GM21381 (cell line): ENCODE results near the gene FBXL15.

Source experiments
- ATAC-seq: cut with Tn5 transposase; IDR thresholded peaks from one replicate; pipeline ENCODE4 v1.9.1; 2021; ENCODE audit warnings: mild to moderate bottlenecking, moderate library complexity; ENCODE audit not compliant: unreplicated experiment

Gene FBXL15

DNA sequence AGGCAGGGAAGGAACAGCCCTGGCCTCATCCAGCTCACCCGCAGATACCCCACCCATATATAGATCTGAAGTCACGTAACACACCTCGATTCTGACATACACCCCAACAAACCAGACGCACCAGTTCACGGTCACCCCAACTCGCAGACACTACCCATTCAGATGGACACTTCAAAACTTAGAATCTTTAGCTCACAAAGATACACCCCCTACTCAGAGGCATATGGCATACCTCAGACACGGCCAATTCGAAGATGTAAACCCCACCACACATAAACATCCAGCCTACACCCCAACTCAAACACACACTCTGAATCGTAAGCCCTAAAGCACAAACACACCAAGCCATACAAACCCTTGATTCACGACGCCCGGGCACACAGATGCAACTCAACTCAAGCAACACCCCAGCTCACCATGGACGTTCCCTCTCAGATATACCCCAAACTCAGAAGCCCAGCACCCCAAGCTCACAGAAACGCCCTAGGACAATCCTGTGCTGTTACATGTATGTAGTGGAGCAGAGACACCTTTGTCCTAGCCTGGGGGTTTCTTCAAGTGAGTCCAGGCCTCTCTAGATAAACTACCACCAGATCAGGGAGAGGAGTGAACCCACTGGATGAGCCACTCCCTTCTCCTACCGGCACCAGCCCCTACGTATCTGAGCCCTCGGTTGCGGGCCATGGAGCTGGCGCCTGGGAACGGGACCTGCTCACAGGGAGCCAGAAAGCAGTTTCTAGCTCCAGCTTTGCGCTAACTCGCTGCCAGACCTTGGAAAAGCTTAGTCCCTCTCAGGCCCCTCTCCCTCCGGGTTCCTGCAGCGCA, 10.8 kb upstream of the FBXL15 start:
- ATAC-seq = no peak

DNA sequence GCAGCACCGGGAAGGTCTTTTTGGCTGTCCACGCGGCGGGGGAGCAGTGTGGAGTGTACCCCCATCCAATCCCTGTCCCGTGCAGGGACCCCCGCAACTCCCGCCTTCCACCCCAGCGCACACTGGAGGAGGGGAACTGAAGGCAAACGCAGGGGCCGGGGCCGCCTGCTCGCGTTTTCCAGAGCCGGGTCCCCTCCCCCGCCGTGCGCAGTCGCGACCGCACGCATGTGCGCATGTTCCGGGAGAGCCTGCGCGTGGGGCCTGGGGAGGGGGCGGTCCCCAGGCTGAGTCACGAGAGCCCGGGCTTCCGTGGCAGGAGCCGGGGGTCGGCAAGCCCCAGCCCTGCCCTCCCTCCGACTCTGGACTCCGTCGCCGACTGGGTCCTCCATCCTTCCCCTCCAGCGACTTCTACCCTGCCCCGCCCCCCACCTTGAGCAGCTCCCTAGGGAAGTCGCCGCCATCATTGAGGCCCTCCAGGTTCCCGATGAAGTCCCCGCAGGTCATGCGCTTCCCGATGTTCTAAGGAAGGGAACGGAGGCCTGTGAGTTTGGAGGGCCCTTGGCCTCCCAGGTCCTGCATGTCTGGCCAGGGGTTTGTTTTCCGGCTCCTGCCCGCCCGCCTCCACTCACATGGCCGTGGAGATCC, 10.1 kb upstream of the FBXL15 start:
- no peak for ATAC-seq

DNA sequence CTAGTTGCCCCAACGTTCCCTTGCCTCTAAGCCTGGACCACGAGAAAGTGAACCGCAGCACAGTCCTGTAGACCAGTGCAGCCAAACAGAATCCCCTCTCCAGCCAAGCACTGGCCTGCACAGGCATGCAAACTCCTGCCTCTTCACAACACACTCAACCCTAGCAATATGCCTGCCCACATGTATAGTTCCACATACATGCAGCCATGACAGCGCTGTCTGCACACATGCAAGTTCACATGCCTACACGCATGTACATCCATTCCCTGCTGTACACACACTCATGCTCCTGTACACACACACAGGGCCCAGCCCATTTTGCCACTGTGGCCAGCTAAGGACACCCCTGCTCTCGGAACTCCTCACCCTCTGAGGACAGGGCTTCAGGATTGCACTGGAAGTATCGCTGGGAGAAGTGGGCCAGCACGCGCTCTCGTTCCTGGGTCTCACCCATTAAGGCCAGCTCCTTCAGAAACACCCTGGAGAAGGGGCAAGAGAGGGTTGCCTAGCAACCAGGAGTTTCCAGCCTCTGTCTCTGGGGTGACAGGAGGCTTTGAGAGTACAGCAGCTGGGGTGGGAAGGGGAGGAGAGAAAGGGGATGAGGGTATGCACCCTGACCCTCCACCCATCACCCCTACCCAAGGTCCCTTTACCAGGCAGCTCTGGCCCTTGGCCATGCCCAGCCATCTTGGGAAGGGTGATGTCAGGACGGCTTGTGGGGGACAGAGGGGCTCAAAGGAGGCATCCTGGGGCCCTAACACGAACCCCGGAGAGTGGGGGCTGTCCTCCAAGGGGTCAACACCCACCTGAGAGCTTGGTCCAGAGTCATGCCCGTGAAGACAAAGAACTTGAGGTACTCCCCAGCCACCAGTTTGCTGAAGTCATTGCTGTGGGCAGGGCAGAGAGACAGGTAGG, 9.0 kb upstream of the FBXL15 start:
- no peak for ATAC-seq

DNA sequence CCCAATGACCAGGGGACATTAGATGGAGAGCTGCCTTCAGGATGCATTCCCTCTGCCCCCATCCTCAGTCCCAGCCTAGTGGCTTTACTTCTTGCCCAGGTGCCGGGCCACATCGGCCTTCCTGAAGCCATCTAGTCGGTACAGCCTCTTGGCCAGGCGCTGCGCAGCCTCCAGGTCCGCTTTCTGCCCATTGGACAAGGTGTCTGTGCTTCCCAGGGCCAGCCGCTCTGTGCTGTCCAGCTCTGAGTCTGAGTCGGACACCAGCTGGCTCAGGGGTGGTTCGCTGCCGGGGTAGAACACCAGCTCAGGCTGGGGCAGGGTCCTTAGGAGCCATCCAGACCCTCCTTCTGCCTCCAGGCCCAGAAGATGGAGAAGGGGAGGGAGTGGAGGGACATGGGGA, 8.3 kb upstream of the FBXL15 start:
- no peak for ATAC-seq

DNA sequence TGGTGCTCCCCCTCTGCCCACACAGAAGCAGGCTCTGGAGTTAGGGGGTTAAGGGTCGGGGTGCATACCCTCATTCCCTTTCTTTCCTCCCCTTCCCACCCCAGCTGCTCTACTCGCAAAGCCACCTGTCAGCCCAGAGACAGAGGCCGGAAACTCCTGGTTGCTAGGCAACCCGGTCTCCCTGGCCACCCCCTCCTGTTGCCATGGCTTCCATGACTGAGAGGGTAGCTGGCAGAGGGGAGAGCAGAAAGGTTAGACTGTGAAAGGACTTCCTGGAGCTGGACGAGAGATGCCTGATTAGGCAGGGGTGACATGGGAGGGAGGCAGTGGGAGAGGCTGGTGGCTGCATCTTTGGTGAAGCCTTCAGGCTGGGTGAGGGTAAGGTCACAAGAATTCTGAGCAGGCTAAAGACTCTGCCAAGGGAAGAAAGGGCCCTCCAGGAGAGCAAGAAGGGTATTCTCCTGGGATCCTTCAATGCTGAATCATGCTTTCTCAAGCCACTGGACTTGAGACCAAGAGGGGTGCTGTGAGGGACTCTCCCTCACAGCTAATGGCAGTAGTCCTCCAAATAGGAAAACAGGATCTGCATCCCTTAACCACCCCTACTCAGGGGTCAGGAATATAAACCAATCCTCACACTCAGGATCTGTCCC, 7.5 kb upstream of the FBXL15 start:
- ATAC-seq = no peak

DNA sequence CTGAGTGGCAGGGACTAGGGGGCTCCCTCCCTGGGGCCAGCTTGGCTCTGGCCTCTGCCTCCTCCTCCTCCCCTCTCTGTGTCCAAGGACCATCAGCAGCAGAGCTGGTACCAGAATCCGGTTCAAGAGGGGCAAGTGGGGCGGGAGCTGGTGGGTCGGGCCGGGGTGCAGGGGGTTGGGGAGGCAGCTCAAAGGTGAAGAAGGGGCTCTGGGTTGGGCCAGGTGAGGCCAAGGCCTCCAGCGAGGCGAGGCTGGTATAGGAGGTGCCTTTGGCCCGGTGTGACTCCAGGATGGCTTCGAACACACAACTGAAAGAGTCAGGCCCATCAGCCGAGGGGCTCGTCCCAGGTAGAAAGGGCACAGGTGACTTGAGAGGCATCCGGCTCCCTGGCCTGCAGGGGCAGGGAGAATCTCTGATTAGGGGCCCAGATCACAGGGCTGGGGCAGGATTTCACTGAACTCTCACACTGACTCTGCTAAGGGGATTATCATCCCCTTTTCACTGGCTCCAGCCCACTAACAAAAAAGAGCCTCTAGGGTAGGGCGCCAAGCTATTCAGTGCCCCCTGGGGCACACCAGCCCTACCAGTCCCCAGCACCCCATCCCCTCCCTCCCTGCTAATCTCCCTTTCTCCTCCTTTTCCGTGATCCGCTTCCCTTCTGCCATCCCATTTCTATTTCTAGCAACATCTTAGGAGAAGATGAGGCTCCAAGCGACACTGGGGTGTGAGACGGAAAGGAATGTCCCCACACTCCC, 6.7 kb upstream of the FBXL15 start:
- ATAC-seq = no peak

DNA sequence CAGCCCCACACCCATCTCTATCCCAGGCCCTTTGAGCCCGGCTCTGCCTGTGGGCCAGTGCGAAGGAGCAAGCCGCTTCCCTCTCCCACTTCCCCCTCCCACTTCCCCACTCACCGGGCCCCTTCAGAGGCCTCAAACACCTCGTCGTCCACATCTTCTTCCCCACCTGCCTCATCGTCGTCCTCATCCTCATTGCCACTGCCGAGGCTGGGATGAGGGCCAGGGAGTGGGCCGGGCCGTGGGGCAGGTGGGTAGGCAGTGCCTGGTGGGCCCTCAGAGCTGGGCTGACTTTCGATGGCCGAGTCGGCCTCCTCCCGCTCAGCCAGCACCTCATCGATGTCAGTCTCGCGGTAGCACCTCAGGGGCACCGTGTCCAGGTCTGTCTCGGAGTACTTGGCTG, 5.9 kb upstream of the FBXL15 start:
- no peak for ATAC-seq

DNA sequence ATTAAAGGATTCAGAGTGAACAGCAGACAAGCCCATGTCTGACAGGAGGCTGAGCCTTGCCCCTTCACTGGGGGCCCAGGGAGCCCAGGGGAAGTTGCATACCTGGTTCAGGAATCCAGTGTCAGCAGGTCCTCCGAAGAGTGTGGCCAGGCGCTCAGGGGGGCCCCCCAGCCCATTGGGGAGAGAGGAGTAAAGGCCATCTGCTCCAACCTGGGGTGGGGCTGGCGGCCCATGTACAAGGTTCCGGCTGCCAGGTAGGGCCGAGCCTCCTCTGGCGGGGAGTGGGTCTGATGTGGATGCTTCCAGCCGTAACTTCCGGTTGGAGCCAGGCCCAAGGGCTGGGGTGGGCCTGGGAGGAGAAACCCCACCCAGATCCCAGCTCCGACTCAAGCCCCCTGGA, 4.4 kb upstream of the FBXL15 start:
- ATAC-seq = no peak

DNA sequence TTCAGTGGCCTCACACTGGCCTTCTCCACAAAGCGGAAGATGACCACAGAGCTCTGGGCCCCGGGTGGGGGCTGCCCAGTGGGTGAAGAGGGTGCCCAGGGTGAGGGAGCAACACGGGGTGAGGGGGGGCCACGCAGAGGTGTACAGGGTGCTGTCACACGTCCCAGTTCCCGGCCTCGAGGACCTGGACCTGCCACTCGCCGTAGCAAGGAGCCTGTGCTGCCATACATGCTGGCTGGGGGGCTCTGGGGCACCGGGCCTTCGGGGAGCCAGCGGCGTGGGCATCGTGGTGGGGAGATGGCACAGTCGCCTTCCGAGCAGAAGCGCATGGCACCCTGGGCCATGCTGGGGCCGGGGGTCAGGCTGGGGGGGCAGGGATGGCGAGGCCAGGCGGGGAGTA, 3.9 kb upstream of the FBXL15 start:
- no peak for ATAC-seq

DNA sequence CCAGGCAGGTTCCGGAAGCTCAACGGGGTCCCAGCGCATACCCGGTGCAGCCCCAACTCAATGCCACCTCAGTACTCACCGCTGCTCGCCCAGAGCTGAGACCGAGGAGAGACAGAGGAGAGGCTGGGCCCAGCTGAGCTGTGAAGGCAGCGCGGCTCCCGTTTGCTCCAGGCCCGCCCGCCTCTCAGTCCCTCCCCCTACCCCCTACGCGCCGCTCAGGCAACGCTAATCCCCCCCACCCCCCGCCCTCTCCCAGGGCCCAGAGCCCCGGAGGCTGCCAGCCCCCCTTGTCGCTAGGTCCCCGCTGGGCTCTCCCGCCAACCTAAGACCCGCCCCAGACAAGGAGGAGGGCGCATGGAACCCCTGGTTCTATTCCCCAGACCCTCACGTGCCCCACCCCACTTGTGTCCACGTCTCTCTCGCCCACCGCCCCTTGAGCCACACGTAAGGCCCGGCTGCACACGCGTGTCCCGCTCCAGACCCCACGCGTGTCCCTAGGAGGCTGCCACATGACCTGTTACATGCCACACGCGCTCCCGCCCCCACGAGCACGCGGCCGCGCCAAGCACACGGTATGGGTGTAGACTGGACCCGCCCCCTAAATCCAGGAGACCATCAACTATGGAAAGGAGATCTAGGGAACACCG, 1.9 kb upstream of the FBXL15 start, which contains the start of gene PSD:
TSS of gene PSD (minus strand) at position 164 of the 647 bp plus-strand sequence. CDS start 1,747 bp downstream, outside the sequence.
- ATAC-seq = no peak

DNA sequence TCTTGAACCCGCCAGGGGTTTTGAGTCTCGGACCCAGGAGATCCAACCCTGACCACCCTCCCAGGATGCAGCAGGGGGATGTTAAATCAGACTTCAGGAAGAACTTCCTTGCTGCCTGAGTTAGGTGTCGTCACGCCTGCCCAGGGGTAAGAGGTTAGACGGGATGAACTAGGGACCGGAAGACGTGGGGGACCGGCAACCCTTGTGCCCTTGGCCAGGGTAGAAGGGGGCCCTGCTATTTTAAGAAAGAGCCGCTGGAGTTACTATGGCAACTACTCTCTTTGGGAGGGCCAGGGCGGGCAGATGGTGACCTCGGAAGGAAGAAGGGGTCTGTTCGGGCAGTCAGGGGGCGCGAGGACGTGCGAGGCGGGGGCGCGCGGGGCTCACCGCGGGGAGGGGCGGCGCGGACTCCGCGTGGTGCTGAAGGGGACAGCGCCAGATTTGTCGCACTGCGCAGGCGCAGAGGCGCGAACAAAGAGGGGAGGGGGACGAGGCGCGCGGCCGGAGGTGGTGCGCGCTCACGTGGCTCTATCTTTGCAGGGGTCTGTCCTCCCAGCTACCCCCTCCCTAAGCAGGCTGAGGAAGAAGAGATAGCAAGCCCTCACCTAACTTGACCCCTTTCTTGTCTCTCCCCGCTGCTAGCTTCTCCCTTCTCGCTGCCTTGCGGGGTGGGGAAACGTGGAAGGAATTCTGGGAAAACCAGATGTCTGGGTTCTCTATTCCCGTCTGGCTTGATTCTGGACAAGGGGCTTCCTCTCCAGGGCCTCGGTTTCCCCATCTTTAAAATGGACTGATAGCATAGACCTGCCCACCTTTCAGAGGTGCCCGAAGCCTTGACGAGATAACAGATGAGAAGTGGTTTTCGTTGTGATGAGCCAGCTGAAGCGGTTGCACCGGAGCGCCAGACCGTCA, 1.1 kb upstream of the FBXL15 start:
- peak; percentile 22 for ATAC-seq

DNA sequence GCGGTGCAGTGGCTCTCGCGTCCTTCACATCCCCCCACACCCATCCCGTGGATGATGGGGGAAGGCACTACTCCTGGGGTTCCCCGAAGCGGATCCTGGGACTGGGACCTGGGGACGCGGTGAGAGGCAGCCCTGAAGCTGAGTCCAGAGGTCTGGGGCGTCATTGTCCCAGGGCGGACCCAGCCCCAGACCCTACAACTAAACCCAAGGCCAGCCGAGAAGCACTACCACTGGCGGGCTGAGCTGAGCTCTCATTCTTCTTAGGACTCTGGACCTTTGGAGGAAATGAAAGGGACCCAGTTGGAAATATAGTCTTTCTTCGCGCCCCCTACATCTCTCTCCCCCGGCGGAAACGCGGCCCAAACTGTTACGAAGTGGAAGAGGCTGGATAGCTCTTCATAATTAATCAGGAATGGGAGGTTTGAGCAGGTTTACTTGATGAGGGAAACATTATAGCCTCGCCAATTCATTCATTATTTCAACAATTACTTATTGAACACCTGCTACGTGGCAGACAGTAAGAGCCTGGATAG, 389 bp upstream of the FBXL15 start:
- ATAC-seq = no peak

DNA sequence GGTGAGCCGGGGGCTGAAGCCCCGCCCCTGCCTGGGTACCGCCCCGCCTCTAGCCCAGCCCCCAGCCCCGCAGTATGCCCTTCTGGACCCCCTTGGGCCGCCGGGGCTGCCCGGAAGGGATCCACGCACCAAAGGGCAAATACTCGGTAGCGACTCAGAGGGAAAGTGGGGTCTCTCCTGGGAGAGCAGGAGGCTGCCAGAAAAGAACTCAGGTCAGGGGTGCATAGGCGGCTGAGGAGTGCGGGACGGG, 796 bp downstream of the FBXL15 start:
- ATAC-seq = no peak

DNA sequence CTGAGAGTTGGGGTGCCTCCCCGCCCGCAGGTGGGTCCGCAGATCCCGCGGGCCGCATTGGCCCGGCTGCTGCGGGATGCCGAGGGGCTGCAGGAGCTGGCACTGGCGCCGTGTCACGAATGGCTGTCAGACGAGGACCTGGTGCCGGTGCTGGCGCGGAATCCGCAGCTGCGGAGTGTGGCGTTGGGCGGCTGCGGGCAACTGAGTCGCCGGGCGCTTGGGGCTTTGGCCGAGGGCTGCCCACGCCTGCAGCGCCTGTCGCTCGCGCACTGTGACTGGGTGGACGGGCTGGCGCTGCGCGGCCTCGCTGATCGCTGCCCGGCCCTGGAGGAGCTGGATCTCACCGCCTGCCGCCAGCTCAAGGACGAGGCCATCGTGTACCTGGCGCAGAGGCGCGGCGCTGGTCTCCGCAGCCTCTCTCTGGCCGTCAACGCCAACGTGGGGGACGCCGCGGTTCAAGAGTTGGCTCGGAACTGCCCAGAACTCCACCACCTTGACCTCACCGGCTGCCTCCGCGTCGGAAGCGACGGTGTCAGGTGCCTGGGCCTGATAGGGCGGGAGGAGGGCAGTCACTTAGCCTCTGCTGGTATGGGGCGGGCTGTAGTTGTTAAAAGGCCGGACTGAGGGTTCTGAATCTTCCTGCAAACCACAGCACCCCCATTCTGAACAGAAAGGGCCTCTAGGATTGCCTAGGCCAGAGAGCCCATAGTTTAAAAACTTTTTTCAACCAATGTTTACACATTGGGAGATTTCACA, 1.3 kb downstream of the FBXL15 start:
- peak; percentile 0 for ATAC-seq

DNA sequence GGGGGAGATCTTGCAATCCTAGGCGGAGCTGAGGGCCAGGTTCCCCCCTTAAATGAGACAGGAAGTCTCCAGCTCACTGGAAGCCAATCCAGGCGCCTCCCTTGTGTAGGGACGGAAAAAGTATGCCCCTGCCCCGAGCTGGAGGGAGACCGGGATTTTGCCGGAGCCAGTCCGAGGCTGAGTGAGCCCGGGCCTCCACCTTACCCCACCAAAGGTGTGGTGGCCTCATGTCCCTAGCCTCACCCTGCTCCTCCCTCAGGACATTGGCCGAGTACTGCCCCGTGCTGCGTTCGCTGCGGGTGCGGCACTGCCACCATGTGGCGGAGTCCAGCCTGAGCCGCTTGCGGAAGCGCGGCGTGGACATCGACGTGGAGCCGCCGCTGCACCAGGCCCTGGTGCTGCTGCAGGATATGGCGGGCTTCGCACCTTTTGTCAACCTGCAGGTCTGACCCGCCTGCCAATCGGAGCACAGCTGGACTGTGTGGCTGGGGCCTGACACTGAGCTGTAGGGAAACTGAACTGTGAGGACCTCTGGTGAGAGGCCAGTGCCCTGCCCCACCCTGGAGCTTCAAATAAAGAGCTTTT, 2.0 kb downstream of the FBXL15 start:
- ATAC-seq = no peak

DNA sequence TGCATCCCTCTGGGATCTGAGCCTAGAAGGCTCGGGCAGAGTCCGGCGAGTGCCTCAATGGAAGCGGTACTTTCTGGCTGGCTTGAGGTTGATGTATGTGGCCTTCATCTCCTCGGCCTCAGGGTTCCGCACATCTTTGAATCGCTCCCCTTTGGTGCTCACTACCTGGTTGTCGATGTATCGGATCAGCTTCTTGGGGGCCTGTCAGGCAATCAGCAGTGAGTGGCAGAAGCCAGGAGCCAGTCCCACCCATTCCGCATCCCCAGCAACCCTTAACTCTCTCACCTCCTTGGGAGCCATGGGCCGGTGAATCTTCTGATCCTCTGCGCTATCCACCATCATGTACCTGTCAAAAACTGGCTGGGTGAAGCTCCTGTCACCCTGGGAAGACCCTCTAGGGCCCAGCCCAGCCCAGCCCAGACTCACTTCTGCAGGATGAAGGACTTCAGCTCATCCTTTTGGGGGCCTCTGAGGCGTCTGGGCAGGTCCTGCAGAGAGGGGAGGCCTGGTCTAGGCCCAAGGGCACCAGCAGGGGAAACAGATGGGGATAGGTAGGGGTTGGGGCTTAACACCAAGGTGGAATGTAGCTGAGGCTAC, 2.8 kb downstream of the FBXL15 start:
- no peak for ATAC-seq

DNA sequence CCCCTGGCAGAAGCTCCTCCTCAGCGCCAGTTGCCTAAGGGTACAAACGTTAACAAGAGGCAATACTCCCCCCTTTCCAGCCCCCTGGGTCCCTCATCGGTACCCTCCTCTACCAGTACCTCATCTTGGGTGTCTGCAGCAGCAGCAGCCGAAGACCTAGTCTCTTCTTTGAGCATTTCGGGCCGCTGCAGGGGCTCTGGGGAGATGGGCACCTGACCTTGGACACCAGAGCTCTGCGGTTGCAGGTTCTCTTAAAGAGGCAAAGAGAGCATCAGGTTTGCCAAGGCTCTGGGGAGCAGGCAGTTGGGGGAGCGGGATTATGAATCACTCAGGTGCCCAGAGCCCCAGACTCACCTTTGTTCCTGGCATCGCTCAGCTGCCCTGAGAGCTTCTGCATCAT, 3.5 kb downstream of the FBXL15 start:
- ATAC-seq = no peak
